DND-41 (cell line): Measurements from ENCODE around the gene PADI4.

Source experiments
- ATAC-seq: fragments of 200-7000 bp; cut with Tn5 transposase; 3 replicates; pipeline ENCODE4 v1.9.1; 2021; ENCODE audit warnings: low read depth; ENCODE audit not compliant: insufficient read depth
- DNase-seq: peaks from one replicate; pipeline ENCODE4 v3.0.0-alpha.2; 2020
- H2AFZ ChIP-seq: 2 replicates; pipeline ENCODE4 v1.6.0; 2012; ENCODE audit warnings: low read depth, low read length
- H3K27ac ChIP-seq: 2 replicates; pipeline ENCODE4 v1.5.1; 2012; ENCODE audit warnings: low read length, inconsistent platforms
- H3K27me3 ChIP-seq: fragments of 200-600 bp; sonication (generic); 2 replicates; pipeline ENCODE4 v1.6.0; 2012; ENCODE audit warnings: low read length, mild to moderate bottlenecking, inconsistent platforms; ENCODE audit not compliant: insufficient read depth, poor library complexity
- H3K36me3 ChIP-seq: 2 replicates; pipeline ENCODE4 v1.5.1; 2012; ENCODE audit warnings: low read length, inconsistent platforms; ENCODE audit not compliant: insufficient read depth
- H3K4me1 ChIP-seq: 2 replicates; pipeline ENCODE4 v1.5.1; 2012; ENCODE audit warnings: mild to moderate bottlenecking, low read length; ENCODE audit not compliant: insufficient read depth
- H3K4me2 ChIP-seq: 2 replicates; pipeline ENCODE4 v1.6.0; 2012; ENCODE audit warnings: mild to moderate bottlenecking, moderate library complexity, low read length, inconsistent platforms; ENCODE audit not compliant: insufficient read depth
- H3K4me3 ChIP-seq, 2 experiments: fragments of 200-600 bp in 1 of 2; shearing (Covaris generic) in 1 of 2; 2 replicates each; pipeline ENCODE4 v1.5.1; 2012 to 2016; ENCODE audit warnings: inconsistent platforms in 2 of 2, low read length in 2 of 2, mild to moderate bottlenecking in 2 of 2, low read depth in 1 of 2, moderate library complexity in 1 of 2
- H3K79me2 ChIP-seq: 2 replicates; pipeline ENCODE4 v1.6.0; 2012; ENCODE audit warnings: low read length, inconsistent platforms; ENCODE audit not compliant: insufficient read depth
- H3K9ac ChIP-seq: 2 replicates; pipeline ENCODE4 v1.6.0; 2012; ENCODE audit warnings: low read depth, mild to moderate bottlenecking, inconsistent platforms, low read length, moderate library complexity
- H3K9me3 ChIP-seq: 2 replicates; pipeline ENCODE4 v1.5.1; 2012; ENCODE audit warnings: low read length, moderate library complexity, mild to moderate bottlenecking, inconsistent platforms; ENCODE audit not compliant: insufficient read depth, severe bottlenecking
- H4K20me1 ChIP-seq: 2 replicates; pipeline ENCODE4 v1.6.0; 2012; ENCODE audit warnings: low read length; ENCODE audit not compliant: insufficient read depth
- CTCF ChIP-seq: IDR thresholded peaks from 2 replicates; pipeline ENCODE4 v1.5.1; 2012; ENCODE audit warnings: borderline replicate concordance, low read length, moderate library complexity, mild to moderate bottlenecking; ENCODE audit not compliant: poor library complexity, severe bottlenecking; ENCODE audit errors: extremely low read depth
- EZH2 ChIP-seq: IDR thresholded peaks from 3 replicates; pipeline ENCODE4 v1.6.1; 2012; ENCODE audit warnings: borderline replicate concordance, low read depth, mild to moderate bottlenecking, moderate library complexity, low read length, inconsistent platforms; ENCODE audit not compliant: severe bottlenecking

Gene PADI4

GRCh38 chr1:17304826-17305175, 3.2 kb upstream of the PADI4 start:
- no peak for TF ChIP-seq EZH2
- no peak for TF ChIP-seq CTCF
- Histone ChIP-seq H3K9me3 (peaks cover 10% of the 10 kb centered on the region), H3K36me3 (no peaks in the 10 kb centered on the region), H3K27ac (no peak overlapping the region), H3K9ac (no peak overlapping the region), H3K27me3 (peaks cover 9% of the 10 kb centered on the region), H3K4me2 (no peak overlapping the region), H2AFZ (no peak overlapping the region), H3K79me2 (no peaks in the 10 kb centered on the region), H3K4me1 (no peaks in the 10 kb centered on the region), H3K4me3 (no peak overlapping the region), H4K20me1 (no peaks in the 10 kb centered on the region)
- DNase-seq (no peak), ATAC-seq (no peak)

- no peak overlapping the region for H3K9ac ChIP-seq
- DNase-seq (no peak), ATAC-seq (no peak)
- peaks cover 15% of the 10 kb centered on the region for H3K27me3 ChIP-seq
- peaks cover 10% of the 10 kb centered on the region for H3K9me3 ChIP-seq
- H4K20me1 ChIP-seq = no peaks in the 10 kb centered on the region
- no peaks in the 10 kb centered on the region for H3K79me2 ChIP-seq
- no peak overlapping the region for H3K27ac ChIP-seq
- TF ChIP-seq EZH2 = no peak
- TF ChIP-seq CTCF = no peak
- no peak overlapping the region for H3K4me3 ChIP-seq
- H3K4me2 ChIP-seq = no peak overlapping the region
- no peaks in the 10 kb centered on the region for H3K4me1 ChIP-seq
- H2AFZ ChIP-seq = no peak overlapping the region
- H3K36me3 ChIP-seq = no peaks in the 10 kb centered on the region
Measured at GRCh38 chr1:17305576-17306095, 2.4 kb upstream of the PADI4 start.

GRCh38 chr1:17306407-17306806, 1.6 kb upstream of the PADI4 start:
- Histone ChIP-seq H3K4me1 (no peaks in the 10 kb centered on the region), H3K36me3 (no peaks in the 10 kb centered on the region), H2AFZ (no peak overlapping the region), H3K9me3 (peaks cover 5% of the 10 kb centered on the region), H4K20me1 (no peaks in the 10 kb centered on the region), H3K4me3 (no peak overlapping the region), H3K9ac (no peak overlapping the region), H3K4me2 (no peak overlapping the region), H3K27ac (no peak overlapping the region), H3K79me2 (no peaks in the 10 kb centered on the region), H3K27me3 (peaks cover 15% of the 10 kb centered on the region)
- TF ChIP-seq EZH2 (no peak), CTCF (no peak)
- no peak for ATAC-seq
- DNase-seq = no peak

- no peak overlapping the region for H3K27ac ChIP-seq
- DNase-seq (no peak), ATAC-seq (no peak)
- no peak overlapping the region for H2AFZ ChIP-seq
- no peaks in the 10 kb centered on the region for H4K20me1 ChIP-seq
- H3K36me3 ChIP-seq = no peaks in the 10 kb centered on the region
- H3K4me1 ChIP-seq = no peaks in the 10 kb centered on the region
- no peak overlapping the region for H3K4me3 ChIP-seq
- H3K27me3 ChIP-seq = peaks cover 15% of the 10 kb centered on the region
- H3K9ac ChIP-seq = no peak overlapping the region
- no peak overlapping the region for H3K4me2 ChIP-seq
- H3K79me2 ChIP-seq = no peaks in the 10 kb centered on the region
- peaks cover 2% of the 10 kb centered on the region for H3K9me3 ChIP-seq
- TF ChIP-seq CTCF (no peak), EZH2 (no peak)
Measured at GRCh38 chr1:17306921-17307320, 1.1 kb upstream of the PADI4 start.
